Stimulated activated CD8-positive, alpha-beta memory T cell treated with anti-CD3 and anti-CD28 coated beads, Interleukin-4, amount 100 ng/mL, for 1 hour (primary cell): Measurements from ENCODE around the gene ATP6V0D1.

ENCODE experiments used
- DNase-seq, 2 donors: peaks; one replicate each; pipeline ENCODE4 v3.0.0-alpha.2; 2020; ENCODE audit warnings: low read depth in 2 of 2, low spot score in 1 of 2

The ATP6V0D1 gene

DNA sequence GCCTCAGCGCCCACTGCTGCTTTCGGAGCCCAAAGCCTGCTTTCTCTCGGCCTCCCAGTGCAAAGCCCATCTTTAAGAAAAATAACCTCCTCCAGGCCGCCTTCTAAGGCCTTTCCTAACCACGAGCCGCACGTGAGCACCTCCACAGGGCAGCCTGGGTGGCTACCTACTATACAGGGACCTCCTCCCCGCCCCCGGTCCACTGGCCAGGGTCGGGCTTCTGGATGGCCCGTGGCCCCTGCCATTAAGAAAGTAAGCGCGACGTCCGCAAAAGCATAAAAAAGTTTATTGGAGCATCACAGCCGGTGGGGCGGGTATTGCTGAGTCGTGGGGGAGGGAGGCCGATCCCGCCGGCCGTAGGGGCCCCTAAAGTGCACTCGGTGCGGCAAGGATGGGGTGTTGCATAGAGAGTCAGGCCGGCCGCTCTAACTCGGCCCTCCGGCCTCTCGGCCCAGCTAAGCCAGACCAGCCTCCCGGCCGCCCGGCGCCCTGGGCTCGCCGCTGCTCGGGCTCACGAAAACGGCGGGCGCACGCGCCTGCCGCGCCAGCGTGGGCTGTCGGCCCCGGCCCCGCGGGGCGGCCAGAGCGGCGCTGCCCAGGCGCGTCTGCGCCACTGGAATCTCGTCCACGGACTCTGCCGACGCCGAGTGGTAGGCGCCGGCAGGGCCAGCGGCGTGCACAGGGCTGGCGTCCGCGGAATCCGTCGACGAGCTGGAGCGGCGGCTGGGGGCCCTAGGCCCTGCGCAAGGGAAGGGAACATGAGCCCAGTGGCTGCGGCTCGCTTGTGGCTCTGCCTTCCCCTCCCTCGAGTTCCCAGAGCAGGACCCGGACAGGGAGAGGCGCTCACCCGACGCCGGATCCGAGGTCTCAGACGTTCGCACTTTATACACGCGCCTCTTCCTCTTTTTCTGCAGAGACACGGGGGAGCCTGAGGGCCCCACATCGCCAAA, 86.5 kb downstream of the ATP6V0D1 start:
- no peak for DNase-seq

DNA sequence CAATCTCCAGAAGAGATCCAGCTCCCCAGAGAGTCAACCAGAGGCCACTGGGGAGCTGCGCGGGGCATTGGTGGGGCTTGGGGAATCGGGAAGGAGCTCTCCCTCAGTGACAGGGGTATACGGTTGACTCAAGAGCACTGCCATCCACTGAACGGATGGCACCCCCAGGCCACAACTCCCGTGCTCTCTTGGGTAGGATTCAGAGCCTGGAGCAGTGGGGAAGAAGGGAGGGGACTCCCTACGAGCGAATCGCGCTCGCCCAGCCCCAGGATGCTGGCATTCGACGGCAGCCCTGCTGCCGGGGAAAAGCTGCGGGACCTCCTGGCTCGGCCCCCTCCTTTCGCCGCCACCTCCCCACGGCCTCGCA, 87.2 kb downstream of the ATP6V0D1 start:
- no peak for DNase-seq

DNA sequence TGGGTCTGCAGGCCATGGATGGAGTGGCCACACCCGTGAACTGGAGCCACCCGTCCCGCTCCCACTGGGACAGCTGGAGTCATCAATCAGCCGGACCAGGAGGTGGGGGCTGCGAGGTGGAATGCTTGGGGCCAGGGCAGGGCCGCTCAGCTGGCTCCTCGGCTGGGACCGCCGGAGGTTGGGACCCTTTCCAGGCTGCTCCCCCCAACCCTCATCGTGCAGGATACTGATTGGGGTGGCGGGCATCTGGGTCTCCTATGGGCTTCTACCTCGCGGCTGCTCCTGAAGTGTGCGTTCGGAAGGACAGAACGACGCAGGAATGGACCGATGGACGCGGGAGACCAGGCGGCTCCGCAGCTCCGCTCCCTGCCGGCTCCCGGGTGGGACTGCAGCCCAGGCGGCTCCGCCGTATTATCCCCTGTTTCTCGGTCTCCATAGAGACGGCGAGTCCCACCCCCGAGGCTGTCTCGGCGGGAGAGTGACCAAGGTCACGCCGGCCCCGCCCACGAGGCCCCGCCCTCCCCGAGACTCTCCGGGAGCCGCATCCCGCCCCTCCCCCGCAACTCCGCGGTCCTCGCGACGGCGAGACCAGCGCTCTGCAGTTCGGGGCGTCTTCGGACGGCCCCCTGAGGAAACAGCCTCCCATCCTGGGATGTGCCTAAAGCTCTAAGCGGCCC, 87.7 kb downstream of the ATP6V0D1 start, which contains the start of gene TPPP3:
Gene TPPP3 (minus strand): TSS at position 388 of the 677 bp plus-strand sequence. CDS start 2,387 bp downstream, outside the sequence.
- DNase-seq: no peak

DNA sequence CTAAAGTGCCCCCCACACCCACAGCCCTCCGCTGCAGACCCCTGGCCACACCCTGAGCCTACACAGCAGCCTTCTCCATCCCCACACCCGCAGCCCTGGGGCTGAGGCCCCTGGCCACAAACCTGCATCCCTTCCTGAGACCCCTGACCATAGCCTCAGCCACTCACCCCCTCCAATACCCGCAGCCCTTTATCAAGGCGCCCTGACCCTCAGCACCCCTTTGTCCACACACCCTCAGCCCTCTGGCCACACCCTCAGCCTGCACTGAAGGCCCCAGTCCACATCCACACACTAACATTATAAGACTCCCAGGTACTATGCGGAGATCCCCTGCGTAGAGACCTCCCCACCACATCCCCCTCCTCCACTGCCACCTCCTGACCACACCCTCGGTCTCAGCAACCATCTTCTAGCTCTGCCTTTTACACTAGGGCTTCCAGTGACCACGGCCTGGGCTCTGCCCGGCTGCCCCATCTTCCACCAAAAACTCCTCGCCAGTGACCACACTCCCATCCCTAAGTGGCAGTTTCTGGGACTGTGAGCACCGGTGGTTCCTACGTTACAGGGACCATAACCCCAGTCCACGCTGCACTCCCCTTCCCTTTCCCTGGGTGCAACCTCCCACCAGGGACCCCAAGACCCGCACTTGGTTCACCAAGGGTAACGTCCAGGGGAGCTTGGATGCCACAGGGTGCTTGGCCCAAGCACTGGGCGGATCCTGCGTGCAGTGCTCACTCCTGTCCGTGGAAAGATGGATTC, 88.5 kb downstream of the ATP6V0D1 start:
- no peak for DNase-seq

DNA sequence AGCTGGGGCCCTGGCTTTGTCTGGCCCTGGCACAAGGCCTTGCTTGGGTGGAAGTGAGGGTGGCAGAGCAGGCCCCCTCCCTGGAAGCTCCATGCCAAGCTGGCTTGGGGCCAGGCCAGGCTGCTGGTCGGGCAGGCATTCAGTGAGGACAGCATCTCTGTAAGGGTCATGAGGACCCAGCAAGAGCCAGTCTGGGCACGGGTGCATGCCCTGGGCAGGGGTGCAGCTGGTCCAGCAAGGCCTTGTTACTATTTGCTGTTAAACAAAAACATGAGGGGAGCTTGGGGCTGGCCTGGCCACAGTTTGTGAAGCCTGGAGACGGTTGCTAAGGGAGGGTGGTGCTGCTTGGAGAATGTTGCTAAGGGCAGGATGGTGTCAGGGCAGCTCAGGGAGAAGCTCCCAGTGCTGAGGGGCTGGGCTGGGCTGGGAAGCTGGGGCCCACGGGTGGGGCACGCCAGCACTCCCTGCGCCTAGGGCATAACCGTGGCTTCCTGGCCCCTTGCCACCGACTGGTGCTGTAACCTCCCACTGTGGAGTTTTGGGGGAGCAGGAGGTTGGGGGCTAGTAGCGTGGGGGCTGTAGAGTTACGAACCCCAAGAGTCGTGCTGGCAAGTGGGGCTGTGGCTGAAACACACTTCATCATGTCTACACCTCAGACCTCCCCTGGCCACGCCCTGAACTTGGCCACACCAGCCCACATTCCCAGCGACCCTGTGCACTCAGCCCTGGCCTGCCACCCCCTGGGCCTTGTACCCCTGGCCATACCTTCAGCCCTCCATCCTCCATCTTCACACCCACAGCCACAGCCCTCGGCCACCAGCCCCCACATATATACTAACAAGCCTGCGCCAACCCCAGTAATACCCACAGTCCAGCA, 89.3 kb downstream of the ATP6V0D1 start:
- DNase-seq: no peak

DNA sequence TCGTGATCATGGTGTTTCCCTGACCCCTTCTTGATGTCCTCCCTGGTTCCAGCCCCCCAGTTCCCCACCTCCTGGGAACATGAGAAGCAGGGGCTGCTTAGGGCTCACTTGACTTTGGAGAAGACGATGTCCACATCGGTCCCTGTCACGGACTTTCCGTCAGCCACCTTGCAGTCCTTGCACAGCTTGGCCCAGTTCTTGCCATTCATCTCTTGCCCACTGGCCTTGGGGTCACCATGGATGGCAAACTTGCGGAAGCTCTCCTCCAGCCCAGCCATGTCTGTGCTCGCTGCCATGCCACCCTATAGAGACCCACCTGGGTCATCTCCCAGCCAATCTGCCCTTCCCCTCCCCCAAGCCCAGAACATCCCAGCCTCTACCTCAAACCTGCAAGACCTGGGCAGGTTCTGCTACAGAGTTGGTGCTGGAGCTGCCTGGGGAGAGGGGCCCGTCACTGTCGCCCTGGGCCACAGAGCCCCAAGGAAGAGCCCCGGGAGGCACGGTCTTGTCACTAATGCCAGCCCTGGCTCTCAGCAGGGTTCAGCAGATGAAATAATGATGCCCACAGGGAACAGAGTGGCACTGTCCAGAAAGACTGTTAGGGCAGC, 90.0 kb downstream of the ATP6V0D1 start:
- DNase-seq: no peak

DNA sequence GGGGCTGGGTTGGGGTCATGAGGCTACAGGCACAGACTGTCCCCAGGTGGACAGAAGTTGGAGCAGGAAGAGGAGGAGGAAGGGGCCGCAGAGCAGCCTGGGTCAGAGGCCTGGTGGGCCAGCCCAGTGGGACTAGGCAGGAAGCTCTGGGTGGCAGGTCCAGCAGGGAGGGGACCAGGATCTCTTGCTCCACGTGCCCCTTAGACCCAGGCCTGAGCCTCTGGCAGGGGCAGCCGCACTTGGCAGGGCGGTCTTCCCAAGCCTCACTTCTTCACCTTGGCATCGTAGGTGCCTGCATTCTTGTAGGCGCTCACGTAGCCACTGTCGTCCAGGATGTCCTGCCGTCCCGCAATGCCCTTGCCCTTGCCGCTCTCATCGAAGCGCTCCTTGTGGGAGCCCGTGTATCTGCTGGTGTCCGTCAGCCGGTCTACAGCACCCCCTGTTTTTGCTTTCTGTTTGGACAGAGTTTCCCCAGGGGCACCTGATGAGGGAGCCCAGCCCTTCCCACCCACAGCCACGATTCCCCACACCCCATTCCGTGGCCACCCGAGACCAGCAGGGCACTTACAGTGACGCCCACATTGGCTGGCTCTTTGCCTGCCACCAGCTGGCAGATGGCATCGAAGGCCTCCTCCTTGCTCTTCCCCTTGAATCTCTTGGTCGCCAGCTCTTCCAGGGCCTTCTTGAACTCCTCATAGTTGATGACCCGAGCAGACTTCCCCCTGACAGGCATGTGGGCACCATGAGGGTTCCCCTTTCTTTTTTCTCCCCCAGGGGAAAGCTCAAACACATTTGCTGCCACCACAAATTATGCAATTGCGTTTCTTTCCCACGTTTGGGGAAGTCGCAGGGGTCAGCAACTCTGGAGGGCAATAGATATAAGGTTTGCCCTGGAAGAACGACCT, 90.8 kb downstream of the ATP6V0D1 start:
- DNase-seq: no peak

DNA sequence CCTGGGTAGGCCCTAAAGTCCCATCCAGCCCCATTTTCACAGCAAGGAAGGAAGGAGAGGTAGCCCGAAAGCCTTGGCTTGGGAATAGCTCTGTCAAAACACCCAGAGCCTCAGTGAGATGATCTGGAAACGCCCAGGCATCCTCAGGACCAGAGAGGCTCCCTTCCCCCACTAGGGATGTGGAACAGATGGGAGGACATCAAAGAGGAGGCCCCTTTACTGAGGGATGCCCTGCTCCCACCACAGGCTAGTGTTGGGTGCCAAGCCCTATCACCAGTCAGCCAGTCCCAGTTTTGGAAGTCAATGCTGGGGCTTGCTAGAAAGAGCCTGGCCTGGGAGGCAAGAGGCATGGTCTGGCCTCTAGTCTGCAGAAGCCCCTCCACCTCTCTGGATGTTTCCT, 92.4 kb downstream of the ATP6V0D1 start:
- DNase-seq: no peak

DNA sequence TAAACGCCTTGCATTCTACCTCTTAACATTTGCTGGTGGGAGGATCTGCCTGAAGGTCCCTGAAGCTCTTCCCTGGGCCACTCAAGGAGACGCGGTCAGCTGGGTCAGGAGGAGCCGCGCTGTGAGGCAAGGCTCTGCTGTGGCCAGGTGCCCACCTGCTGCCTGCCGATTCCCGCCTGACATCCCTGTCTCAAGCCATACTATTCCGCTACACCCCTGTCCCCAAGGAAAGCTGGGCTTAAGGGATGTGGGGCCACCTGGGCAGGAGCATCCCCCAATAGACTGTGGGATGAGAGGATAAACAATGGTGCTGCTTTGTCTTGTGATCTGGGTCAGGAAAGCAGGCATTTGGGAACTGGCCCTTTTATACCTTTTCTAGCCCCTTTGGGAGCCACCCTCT, 92.8 kb downstream of the ATP6V0D1 start:
- no peak for DNase-seq
